Fibroblast of lung (primary cell): ENCODE results near the gene WIPI1.

Source experiments
- CTCF ChIP-seq, 2 donors: IDR thresholded peaks in 1 of 2; conservative IDR thresholded peaks in 1 of 2; 1 replicate in 1 of 2; 2 replicates in 1 of 2; pipeline ENCODE4 v1.5.1; 2011 to 2012; ENCODE audit warnings: low read length in 2 of 2, control low read depth in 1 of 2, inconsistent platforms in 1 of 2, low read depth in 1 of 2, mild to moderate bottlenecking in 1 of 2
- EZH2 ChIP-seq: IDR thresholded peaks from 2 replicates; pipeline ENCODE4 v1.5.1; 2012; ENCODE audit warnings: low read length, control low read depth, mild to moderate bottlenecking; ENCODE audit errors: missing control alignments

- TF ChIP-seq CTCF (conservative IDR thresholded peaks at IDR 0.05 in 1 of 2, IDR thresholded peaks at IDR 0.05 in 1 of 2; ENCODE audit: low read depth in 1 of 2, low read length in 2 of 2) (no peak), EZH2 (no peak)
Observed at GRCh38 chr17:68460715-68461114, 3.4 kb upstream of the WIPI1 start.
